Ishikawa (cell line): ENCODE data around the gene MAP3K13.

ENCODE experiments used
- CEBPB ChIP-seq: IDR thresholded peaks from 2 replicates; pipeline ENCODE4 v1.6.1; 2012
- CREB1 ChIP-seq: IDR thresholded peaks from 2 replicates; pipeline ENCODE4 v1.6.1; 2012; ENCODE audit warnings: low read depth
- EGR1 ChIP-seq: IDR thresholded peaks from 2 replicates; pipeline ENCODE4 v1.6.1; 2012
- EP300 ChIP-seq: IDR thresholded peaks from 2 replicates; pipeline ENCODE4 v1.6.1; 2012; ENCODE audit warnings: borderline replicate concordance
- FOXM1 ChIP-seq: IDR thresholded peaks from 2 replicates; pipeline ENCODE4 v1.6.1; 2012; ENCODE audit warnings: low read depth, borderline replicate concordance
- NFIC ChIP-seq: IDR thresholded peaks from 2 replicates; pipeline ENCODE4 v1.6.1; 2012
- RAD21 ChIP-seq: IDR thresholded peaks from 2 replicates; pipeline ENCODE4 v1.6.1; 2012; ENCODE audit warnings: low read depth
- TAF1 ChIP-seq: IDR thresholded peaks from 2 replicates; pipeline ENCODE4 v1.6.1; 2012; ENCODE audit warnings: low read depth, mild to moderate bottlenecking
- TCF12 ChIP-seq: IDR thresholded peaks from 2 replicates; pipeline ENCODE4 v1.6.1; 2012; ENCODE audit warnings: low read depth
- TEAD4 ChIP-seq: IDR thresholded peaks from 2 replicates; pipeline ENCODE4 v1.6.1; 2012
- YY1 ChIP-seq: IDR thresholded peaks from 2 replicates; pipeline ENCODE4 v1.6.1; 2012; ENCODE audit warnings: low read depth
- ZBTB7A ChIP-seq: IDR thresholded peaks from 2 replicates; pipeline ENCODE4 v1.6.1; 2012; ENCODE audit warnings: low read depth
- TF ChIP-seq, protein P1 (sequence below): IDR thresholded peaks from 2 replicates; pipeline ENCODE4 v1.6.1; 2012; ENCODE audit warnings: low read depth, mild to moderate bottlenecking
- TF ChIP-seq, protein P2 (sequence below): IDR thresholded peaks from 2 replicates; pipeline ENCODE4 v1.6.1; 2012
- TF ChIP-seq, protein P3 (sequence below): IDR thresholded peaks from 2 replicates; pipeline ENCODE4 v1.6.1; 2012

Gene MAP3K13

DNA sequence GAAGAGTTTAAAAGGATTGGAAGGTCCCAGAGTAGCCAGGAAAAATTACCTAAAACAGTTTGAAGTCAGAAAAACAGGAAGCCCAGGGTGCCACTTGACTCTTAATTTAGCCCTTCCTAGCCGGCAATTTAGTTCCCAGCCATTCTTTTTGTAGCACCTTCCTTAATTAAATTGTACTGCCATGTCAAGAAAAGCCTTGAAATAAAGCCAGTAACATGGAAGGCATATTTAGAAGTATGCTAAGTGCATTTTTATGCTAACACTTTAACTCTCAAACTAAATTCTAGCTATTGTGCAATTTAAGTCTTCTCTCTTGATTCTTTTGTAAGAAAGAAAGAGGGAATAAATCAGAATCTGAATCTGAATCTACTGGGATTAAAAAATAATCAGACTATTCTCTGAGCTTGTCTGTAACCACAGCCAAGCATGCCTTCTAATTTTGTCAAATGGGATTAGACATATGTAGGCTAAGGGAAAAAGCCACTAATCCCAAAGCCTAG lies 43.2 kb downstream of the MAP3K13 start:
- TF ChIP-seq TEAD4 (no peak), CREB1 (no peak), CEBPB (no peak)

DNA sequence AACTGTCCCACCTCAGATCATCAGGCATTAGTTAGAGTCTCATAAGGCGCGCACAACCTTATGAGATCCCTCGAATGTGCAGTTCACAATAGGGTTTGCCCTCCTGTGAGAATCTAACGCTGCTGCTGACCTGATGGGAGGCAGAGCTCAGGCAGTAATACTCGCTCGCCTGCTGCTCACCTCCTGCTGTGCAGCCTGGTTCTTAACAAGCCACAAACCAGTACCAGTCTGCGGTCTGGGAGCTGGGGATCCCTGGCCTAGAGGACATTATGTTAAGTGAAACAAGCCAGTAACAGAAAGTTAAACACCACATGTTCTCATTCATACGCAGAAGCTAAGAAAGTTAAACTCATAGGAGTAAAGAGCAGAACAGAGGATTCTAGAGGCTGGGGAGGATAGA lies 47.0 kb downstream of the MAP3K13 start:
- TF ChIP-seq ZBTB7A (no peak), EGR1 (no peak), FOXM1 (no peak), TAF1 (no peak), YY1 (no peak)
- TF ChIP-seq, protein P1, sequence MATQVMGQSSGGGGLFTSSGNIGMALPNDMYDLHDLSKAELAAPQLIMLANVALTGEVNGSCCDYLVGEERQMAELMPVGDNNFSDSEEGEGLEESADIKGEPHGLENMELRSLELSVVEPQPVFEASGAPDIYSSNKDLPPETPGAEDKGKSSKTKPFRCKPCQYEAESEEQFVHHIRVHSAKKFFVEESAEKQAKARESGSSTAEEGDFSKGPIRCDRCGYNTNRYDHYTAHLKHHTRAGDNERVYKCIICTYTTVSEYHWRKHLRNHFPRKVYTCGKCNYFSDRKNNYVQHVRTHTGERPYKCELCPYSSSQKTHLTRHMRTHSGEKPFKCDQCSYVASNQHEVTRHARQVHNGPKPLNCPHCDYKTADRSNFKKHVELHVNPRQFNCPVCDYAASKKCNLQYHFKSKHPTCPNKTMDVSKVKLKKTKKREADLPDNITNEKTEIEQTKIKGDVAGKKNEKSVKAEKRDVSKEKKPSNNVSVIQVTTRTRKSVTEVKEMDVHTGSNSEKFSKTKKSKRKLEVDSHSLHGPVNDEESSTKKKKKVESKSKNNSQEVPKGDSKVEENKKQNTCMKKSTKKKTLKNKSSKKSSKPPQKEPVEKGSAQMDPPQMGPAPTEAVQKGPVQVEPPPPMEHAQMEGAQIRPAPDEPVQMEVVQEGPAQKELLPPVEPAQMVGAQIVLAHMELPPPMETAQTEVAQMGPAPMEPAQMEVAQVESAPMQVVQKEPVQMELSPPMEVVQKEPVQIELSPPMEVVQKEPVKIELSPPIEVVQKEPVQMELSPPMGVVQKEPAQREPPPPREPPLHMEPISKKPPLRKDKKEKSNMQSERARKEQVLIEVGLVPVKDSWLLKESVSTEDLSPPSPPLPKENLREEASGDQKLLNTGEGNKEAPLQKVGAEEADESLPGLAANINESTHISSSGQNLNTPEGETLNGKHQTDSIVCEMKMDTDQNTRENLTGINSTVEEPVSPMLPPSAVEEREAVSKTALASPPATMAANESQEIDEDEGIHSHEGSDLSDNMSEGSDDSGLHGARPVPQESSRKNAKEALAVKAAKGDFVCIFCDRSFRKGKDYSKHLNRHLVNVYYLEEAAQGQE = no peak
- TF ChIP-seq, protein P2, sequence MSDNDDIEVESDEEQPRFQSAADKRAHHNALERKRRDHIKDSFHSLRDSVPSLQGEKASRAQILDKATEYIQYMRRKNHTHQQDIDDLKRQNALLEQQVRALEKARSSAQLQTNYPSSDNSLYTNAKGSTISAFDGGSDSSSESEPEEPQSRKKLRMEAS = no peak

DNA sequence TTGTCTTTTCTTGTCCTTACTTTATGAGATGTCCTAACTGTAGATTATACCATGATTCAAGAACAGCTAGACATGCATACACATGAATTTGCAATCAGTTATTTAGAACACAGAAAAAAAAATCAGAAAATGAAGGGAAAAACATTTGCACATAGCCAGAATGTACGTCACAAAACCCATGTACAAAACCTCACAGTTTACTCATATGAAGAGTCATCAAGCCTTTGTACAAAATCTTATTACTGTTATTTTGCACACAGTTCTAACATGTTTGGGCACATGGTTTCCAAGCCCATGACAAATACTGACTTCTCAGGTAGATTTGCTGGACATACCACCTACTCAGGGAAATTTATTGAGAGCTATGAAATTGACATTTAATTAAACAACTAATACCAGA lies 48.2 kb downstream of the MAP3K13 start:
- no peak for TF ChIP-seq EP300
- no peak for TF ChIP-seq YY1
- no peak for TF ChIP-seq FOXM1
- no peak for TF ChIP-seq TAF1
- TF ChIP-seq, protein P1 = no peak

DNA sequence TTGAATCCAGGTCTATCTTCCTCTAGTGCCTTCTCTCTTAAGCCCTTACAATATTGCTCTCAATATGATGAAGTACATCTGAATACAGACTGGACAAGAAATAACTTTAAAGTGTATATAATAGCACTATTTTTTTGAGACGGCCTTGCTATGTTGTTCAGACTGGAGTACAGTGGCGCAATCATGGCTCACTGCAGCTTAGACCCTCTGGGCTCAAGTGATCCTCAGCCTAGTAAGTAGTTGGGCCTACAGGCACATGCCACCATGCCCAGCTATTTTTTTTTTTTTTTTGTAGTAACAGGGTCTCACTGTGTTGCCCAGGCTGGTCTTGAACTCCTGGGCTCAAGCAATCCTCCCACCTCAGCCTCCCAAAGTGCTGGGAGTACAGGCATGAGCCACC lies 53.6 kb downstream of the MAP3K13 start:
- no peak for TF ChIP-seq EGR1

DNA sequence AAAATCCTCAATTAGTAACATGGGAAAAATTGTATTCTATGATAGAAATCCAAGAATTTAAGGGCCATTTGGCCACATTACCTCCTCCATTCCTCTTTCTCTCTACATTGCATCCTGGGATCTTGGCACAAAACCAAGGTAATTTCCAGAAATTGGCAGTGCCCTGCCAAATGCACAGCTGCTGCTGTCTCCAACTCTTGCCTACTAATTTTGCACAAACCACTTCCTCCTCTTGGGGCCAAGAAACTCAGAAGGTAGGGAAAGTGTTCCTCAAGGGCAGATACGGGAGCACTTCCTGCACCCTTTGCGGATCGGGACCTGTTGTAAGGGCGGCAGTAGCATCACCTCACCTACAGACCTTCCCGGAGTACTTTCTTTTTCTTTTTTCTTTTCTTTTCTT lies 57.8 kb downstream of the MAP3K13 start:
- TF ChIP-seq CEBPB (no peak), EP300 (no peak), FOXM1 (no peak), NFIC (peak; percentile 81), CREB1 (no peak), TEAD4 (no peak), RAD21 (no peak)
- TF ChIP-seq, protein P3, sequence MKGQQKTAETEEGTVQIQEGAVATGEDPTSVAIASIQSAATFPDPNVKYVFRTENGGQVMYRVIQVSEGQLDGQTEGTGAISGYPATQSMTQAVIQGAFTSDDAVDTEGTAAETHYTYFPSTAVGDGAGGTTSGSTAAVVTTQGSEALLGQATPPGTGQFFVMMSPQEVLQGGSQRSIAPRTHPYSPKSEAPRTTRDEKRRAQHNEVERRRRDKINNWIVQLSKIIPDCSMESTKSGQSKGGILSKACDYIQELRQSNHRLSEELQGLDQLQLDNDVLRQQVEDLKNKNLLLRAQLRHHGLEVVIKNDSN = no peak

DNA sequence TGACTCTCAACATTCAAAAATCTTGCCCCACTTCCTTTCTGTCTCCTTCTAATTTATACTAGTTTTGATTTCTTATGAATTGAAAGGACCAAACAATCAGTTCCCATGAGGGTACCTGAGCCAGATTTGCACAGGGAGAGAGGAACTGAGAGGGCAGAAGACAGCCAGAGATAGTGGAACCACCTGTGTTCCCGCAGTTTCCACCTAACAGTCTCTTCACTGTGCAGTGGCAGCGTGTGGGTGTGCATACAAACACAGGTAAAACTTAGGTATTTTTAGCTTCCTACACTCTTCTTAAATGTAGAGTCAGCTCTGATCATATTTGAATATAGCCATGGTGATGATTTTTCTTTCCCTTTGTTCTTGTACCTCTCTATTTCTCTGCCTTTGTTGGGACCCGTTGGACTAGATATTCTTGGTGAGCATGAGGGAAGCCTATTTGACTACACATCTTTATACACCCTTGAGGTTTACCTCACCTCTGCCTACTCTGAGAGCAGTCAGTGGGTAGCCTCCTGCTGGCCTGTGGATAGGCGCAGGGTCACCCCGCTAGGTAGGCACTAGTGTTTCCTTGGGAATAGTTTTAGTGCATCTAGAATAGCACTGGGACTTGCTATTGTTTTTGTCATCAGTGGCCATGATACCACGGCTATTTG lies 58.8 kb downstream of the MAP3K13 start:
- TF ChIP-seq YY1 (no peak), TAF1 (no peak), TCF12 (no peak), CEBPB (no peak), ZBTB7A (no peak), EP300 (no peak), NFIC (no peak), CREB1 (no peak), EGR1 (no peak), TEAD4 (no peak)
- TF ChIP-seq, protein P1 = no peak
- TF ChIP-seq, protein P2 = no peak
- TF ChIP-seq, protein P3 = no peak
